ENCODE measurements around the gene SRMS. TPM values are rescaled to one million over a fixed set of nuclear protein-coding genes. Genes with fewer than 3 reads are reported as not detected.
"Not testable (repeated sequence)": the region's sequence is repeated elsewhere in the genome, so short reads cannot be mapped to it uniquely, and the experiment has no call there.

SRMS gene
- total RNA-seq, 1 donor from 2014 or later = not detected

DNA sequence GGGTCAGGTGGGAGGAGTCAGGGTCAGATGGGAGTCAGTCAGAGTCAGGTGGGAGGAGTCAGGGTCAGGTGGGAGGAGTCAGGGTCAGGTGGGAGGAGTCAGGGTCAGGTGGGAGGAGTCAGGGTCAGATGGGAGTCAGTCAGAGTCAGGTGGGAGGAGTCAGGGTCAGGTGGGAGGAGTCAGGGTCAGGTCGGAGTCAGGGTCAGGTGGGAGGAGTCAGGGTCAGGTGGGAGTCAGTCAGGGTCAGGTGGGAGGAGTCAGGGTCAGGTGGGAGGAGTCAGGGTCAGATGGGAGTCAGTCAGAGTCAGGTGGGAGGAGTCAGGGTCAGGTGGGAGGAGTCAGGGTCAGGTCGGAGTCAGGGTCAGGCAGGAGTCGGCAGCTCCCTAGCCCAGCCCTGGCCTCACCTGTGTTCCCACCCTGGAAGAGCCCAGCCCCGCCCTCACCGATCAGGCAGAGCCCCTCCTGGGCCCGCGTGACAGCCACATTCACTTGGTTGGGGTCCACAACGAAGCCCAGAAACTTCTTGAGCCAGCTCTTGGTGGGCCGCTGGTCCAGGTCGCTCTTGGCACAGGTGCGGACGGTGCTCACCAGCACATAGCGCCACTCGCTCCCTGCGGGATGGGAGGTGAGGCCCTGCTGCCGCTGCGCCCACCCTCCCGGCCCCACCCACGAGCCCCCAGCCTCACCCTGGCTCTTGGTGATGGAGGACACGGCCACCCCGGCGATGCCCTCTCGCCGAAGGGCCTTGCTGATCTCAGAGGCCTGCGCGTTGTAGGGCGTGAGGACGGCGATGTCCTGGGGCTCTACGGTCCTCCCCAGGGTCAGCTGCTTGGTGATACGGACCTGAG, 12.2 kb upstream of the SRMS start:
- H3K36me3 ChIP-seq (ENCODE audit: control insufficient read depth in 3 of 3, insufficient read depth in 3 of 3, low read length in 3 of 3); H3K9me3 ChIP-seq (ENCODE audit: control insufficient read depth in 3 of 3, low read length in 3 of 3): not testable (repeated sequence)

DNA sequence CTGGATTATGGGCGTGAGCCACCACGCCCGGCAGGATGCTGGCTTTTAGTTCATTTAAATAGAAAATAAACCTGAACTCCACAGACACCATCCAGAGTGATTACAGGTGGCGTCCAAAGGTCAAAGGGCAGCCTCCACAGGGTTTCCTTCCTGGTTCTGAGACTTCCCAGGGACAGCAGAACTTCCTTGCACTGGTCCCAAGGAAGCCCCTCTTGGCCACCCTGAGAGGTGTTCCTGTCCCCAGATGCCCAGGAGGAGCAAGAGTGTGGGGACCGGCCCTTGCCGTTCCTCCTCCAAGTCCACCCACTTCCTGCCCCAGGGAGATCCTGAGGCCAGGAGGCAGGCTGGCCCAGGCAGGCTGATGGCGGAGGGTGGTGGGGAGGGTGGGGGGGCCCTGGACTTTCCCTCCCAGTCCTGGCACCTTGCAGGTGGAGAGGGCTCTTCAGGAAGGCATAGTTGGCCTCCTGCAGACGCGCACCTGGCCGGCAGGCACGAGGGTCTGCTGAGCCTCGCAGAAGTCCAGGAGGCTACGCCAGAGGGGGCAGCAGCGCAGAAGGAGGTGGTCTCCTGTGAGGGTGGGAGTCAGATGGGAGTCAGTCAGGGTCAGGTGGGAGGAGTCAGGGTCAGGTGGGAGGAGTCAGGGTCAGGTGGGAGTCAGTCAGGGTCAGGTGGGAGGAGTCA, 11.4 kb upstream of the SRMS start:
- peaks cover 0 to 9% (median 5%) of the 10 kb centered on the region in 3 donors for H3K36me3 ChIP-seq (ENCODE audit: control insufficient read depth in 3 of 3, insufficient read depth in 3 of 3, low read length in 3 of 3)

More for the DNA sequence above, 12.2 kb upstream of the SRMS start:
- H3K4me3 ChIP-seq (ENCODE audit: low read length in 3 of 3); H3K27me3 ChIP-seq (ENCODE audit: control insufficient read depth in 3 of 3, insufficient read depth in 3 of 3, low read length in 3 of 3); H3K27ac ChIP-seq (ENCODE audit: low read depth, low read length); H3K4me1 ChIP-seq (ENCODE audit: control insufficient read depth in 3 of 3, insufficient read depth in 3 of 3, low read length in 3 of 3); H3K9ac ChIP-seq (ENCODE audit: low read depth in 1 of 3, low read length in 3 of 3): not testable (repeated sequence)

GRCh38 chr20:63557481-63557891, 9.9 kb upstream of the SRMS start:
- Histone ChIP-seq H3K27me3 (ENCODE audit: control insufficient read depth in 3 of 3, insufficient read depth in 3 of 3, low read length in 3 of 3) (peaks cover 8 to 22% (median 11%) of the 10 kb centered on the region in 3 donors), H3K9me3 (ENCODE audit: control insufficient read depth in 3 of 3, low read length in 3 of 3) (no peaks in the 10 kb centered on the region), H3K4me3 (ENCODE audit: low read length in 3 of 3) (no peak overlapping the region), H3K36me3 (ENCODE audit: control insufficient read depth in 3 of 3, insufficient read depth in 3 of 3, low read length in 3 of 3) (peaks cover 0 to 6% (median 5%) of the 10 kb centered on the region in 3 donors), H3K9ac (ENCODE audit: low read depth in 1 of 3, low read length in 3 of 3) (no peak overlapping the region), H3K4me1 (ENCODE audit: control insufficient read depth in 3 of 3, insufficient read depth in 3 of 3, low read length in 3 of 3) (no peaks in the 10 kb centered on the region), H3K27ac (ENCODE audit: low read depth, low read length) (no peak overlapping the region)

More for the DNA sequence above, 11.4 kb upstream of the SRMS start:
- Histone ChIP-seq H3K27me3 (ENCODE audit: control insufficient read depth in 3 of 3, insufficient read depth in 3 of 3, low read length in 3 of 3) (peaks cover 0 to 15% (median 7%) of the 10 kb centered on the region in 3 donors), H3K4me1 (ENCODE audit: control insufficient read depth in 3 of 3, insufficient read depth in 3 of 3, low read length in 3 of 3) (no peaks in the 10 kb centered on the region), H3K4me3 (ENCODE audit: low read length in 3 of 3) (no peak overlapping the region), H3K9me3 (ENCODE audit: control insufficient read depth in 3 of 3, low read length in 3 of 3) (no peaks in the 10 kb centered on the region), H3K27ac (ENCODE audit: low read depth, low read length) (no peak overlapping the region), H3K9ac (ENCODE audit: low read depth in 1 of 3, low read length in 3 of 3) (no peak overlapping the region)

GRCh38 chr20:63556873-63557478, 9.4 kb upstream of the SRMS start:
- H3K4me3 ChIP-seq (ENCODE audit: low read length in 3 of 3) = no peak overlapping the region
- peaks cover 0 to 6% (median 5%) of the 10 kb centered on the region in 3 donors for H3K36me3 ChIP-seq (ENCODE audit: control insufficient read depth in 3 of 3, insufficient read depth in 3 of 3, low read length in 3 of 3)
- H3K9me3 ChIP-seq (ENCODE audit: control insufficient read depth in 3 of 3, low read length in 3 of 3) = no peaks in the 10 kb centered on the region
- H3K27me3 ChIP-seq (ENCODE audit: control insufficient read depth in 3 of 3, insufficient read depth in 3 of 3, low read length in 3 of 3) = peaks cover 12 to 26% (median 12%) of the 10 kb centered on the region in 3 donors
- no peak overlapping the region for H3K9ac ChIP-seq (ENCODE audit: low read depth in 1 of 3, low read length in 3 of 3)
- H3K27ac ChIP-seq (ENCODE audit: low read depth, low read length) = no peak overlapping the region
- no peaks in the 10 kb centered on the region for H3K4me1 ChIP-seq (ENCODE audit: control insufficient read depth in 3 of 3, insufficient read depth in 3 of 3, low read length in 3 of 3)

GRCh38 chr20:63555661-63556381, 8.3 kb upstream of the SRMS start:
- H3K27me3 ChIP-seq (ENCODE audit: control insufficient read depth in 3 of 3, insufficient read depth in 3 of 3, low read length in 3 of 3) = peaks cover 15 to 31% (median 18%) of the 10 kb centered on the region in 3 donors
- H3K4me1 ChIP-seq (ENCODE audit: control insufficient read depth in 3 of 3, insufficient read depth in 3 of 3, low read length in 3 of 3) = no peaks in the 10 kb centered on the region
- no peak overlapping the region for H3K9ac ChIP-seq (ENCODE audit: low read depth in 1 of 3, low read length in 3 of 3)
- H3K27ac ChIP-seq (ENCODE audit: low read depth, low read length) = no peak overlapping the region
- H3K36me3 ChIP-seq (ENCODE audit: control insufficient read depth in 3 of 3, insufficient read depth in 3 of 3, low read length in 3 of 3) = peaks cover 0 to 1% (median 0%) of the 10 kb centered on the region in 3 donors
- no peaks in the 10 kb centered on the region for H3K9me3 ChIP-seq (ENCODE audit: control insufficient read depth in 3 of 3, low read length in 3 of 3)
- no peak overlapping the region for H3K4me3 ChIP-seq (ENCODE audit: low read length in 3 of 3)

GRCh38 chr20:63554361-63555278, 7.1 kb upstream of the SRMS start:
- H3K9me3 ChIP-seq (ENCODE audit: control insufficient read depth in 3 of 3, low read length in 3 of 3) = no peaks in the 10 kb centered on the region
- H3K27ac ChIP-seq (ENCODE audit: low read depth, low read length) = no peak overlapping the region
- H3K27me3 ChIP-seq (ENCODE audit: control insufficient read depth in 3 of 3, insufficient read depth in 3 of 3, low read length in 3 of 3) = peaks cover 26 to 39% (median 27%) of the 10 kb centered on the region in 3 donors
- no peaks in the 10 kb centered on the region for H3K4me1 ChIP-seq (ENCODE audit: control insufficient read depth in 3 of 3, insufficient read depth in 3 of 3, low read length in 3 of 3)
- no peak overlapping the region for H3K4me3 ChIP-seq (ENCODE audit: low read length in 3 of 3)
- no peaks in the 10 kb centered on the region for H3K36me3 ChIP-seq (ENCODE audit: control insufficient read depth in 3 of 3, insufficient read depth in 3 of 3, low read length in 3 of 3)
- H3K9ac ChIP-seq (ENCODE audit: low read depth in 1 of 3, low read length in 3 of 3) = peak overlapping the region in 1 of 3 donors; percentile 16

- Histone ChIP-seq H3K27me3 (ENCODE audit: control insufficient read depth in 3 of 3, insufficient read depth in 3 of 3, low read length in 3 of 3) (peaks cover 31 to 41% (median 31%) of the 10 kb centered on the region in 3 donors), H3K36me3 (ENCODE audit: control insufficient read depth in 3 of 3, insufficient read depth in 3 of 3, low read length in 3 of 3) (no peaks in the 10 kb centered on the region), H3K27ac (ENCODE audit: low read depth, low read length) (no peak within 1 kb of the TSS), H3K4me3 (ENCODE audit: low read length in 3 of 3) (peak within 1 kb of the TSS; percentile 36 to 43 (median 41)), H3K9ac (ENCODE audit: low read depth in 1 of 3, low read length in 3 of 3) (peak within 1 kb of the TSS in 1 of 3 donors; percentile 33), H3K9me3 (ENCODE audit: control insufficient read depth in 3 of 3, low read length in 3 of 3) (no peaks in the 10 kb centered on the region), H3K4me1 (ENCODE audit: control insufficient read depth in 3 of 3, insufficient read depth in 3 of 3, low read length in 3 of 3) (no peaks in the 10 kb centered on the region)
These were observed 6.4 kb upstream of the SRMS start, which contains the start of gene FNDC11 for GRCh38 chr20:63553933-63554290. Gene FNDC11, plus strand, starts transcription at chr20:63554159. Its CDS starts 1,505 bp downstream, at chr20:63555664.

DNA sequence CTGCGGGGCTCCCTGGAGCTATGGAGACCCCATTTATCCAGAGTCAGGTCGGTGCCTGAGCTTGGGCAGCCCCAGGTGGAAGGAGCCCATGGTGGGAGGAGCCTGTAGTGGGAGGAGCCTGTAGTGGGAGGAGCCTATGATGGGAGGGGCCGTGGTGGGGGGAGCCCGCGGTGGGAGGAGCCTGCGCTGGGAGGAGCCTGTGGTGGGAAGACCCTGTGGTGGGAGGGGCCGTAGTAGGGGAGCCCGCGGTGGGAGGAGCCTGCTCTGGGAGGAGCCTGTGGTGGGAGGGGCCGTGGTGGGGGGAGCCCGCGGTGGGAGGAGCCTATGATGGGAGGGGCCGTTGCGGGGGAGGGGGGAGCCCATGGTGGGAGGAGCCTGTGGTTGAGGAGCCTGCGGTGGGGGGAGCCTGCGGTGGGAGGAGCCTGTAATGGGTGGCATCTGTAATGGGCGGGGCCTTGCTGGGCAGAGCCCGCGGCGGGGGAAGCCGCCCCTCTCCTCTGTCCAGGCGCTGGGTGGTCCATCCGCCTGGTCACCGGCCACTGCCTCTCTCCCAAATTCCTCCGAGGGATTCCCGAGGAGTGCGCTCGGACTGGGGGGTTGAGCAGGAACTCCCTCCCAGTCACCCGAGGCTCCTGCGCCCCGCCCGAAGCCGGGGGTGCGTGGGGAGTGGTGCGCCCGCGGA, 5.8 kb upstream of the SRMS start:
- Histone ChIP-seq H3K9ac (ENCODE audit: low read depth in 1 of 3, low read length in 3 of 3) (peak overlapping the region in 1 of 3 donors; percentile 33), H3K9me3 (ENCODE audit: control insufficient read depth in 3 of 3, low read length in 3 of 3) (no peaks in the 10 kb centered on the region), H3K27me3 (ENCODE audit: control insufficient read depth in 3 of 3, insufficient read depth in 3 of 3, low read length in 3 of 3) (peaks cover 36 to 46% (median 36%) of the 10 kb centered on the region in 3 donors), H3K36me3 (ENCODE audit: control insufficient read depth in 3 of 3, insufficient read depth in 3 of 3, low read length in 3 of 3) (no peaks in the 10 kb centered on the region), H3K4me1 (ENCODE audit: control insufficient read depth in 3 of 3, insufficient read depth in 3 of 3, low read length in 3 of 3) (no peaks in the 10 kb centered on the region), H3K27ac (ENCODE audit: low read depth, low read length) (no peak overlapping the region), H3K4me3 (ENCODE audit: low read length in 3 of 3) (peak overlapping the region; percentile 36 to 43 (median 41))
